WTC11 (cell line): ENCODE data around the gene CYB5D1. TPM values are rescaled to one million over a fixed set of nuclear protein-coding genes. Genes with fewer than 3 reads are reported as not detected.

Experiments used
- ATAC-seq: fragments of 200-7000 bp; cut with Tn5 transposase; 2 replicates; pipeline ENCODE4 v1.10.0; 2021; ENCODE audit warnings: mild to moderate bottlenecking, moderate library complexity
- CTCF ChIA-PET: fragments of 300-600 bp; sonication (Branson Sonifier 250); formaldehyde crosslinking; loops from one replicate; lab custom pipeline; 2021; ENCODE audit warnings: antibody characterized with exemption; lab: Charles Lee
- POLR2A ChIA-PET: fragments of 350-600 bp; sonication (Branson Sonifier 250); formaldehyde crosslinking; loops from one replicate; lab custom pipeline; 2021; ENCODE audit warnings: antibody characterized with exemption; lab: Charles Lee
- DNase-seq: peaks from one replicate; pipeline ENCODE4 v3.0.0; 2021; ENCODE audit warnings: low spot score
- H3K27ac Mint-ChIP-seq: 2 replicates; pipeline ENCODE4 v1.8.0; 2021; ENCODE audit warnings: mixed read lengths
- H3K27me3 Mint-ChIP-seq: 2 replicates; pipeline ENCODE4 v1.8.0; 2021; ENCODE audit warnings: low read depth, mild to moderate bottlenecking, moderate library complexity, mixed read lengths
- H3K36me3 Mint-ChIP-seq: 2 replicates; pipeline ENCODE4 v1.8.0; 2021; ENCODE audit warnings: mixed read lengths
- H3K4me1 Mint-ChIP-seq: 2 replicates; pipeline ENCODE4 v1.8.0; 2022; ENCODE audit warnings: mixed read lengths
- H3K4me3 Mint-ChIP-seq: 2 replicates; pipeline ENCODE4 v1.8.0; 2021; ENCODE audit warnings: mild to moderate bottlenecking, moderate library complexity, mixed read lengths
- H3K9me3 Mint-ChIP-seq: 2 replicates; pipeline ENCODE4 v1.8.0; 2021; ENCODE audit warnings: mixed read lengths
- CBFB ChIP-seq: sonication (generic); formaldehyde crosslinking; IDR thresholded peaks from 2 replicates; pipeline ENCODE4 v1.8.1; 2022; ENCODE audit warnings: mild to moderate bottlenecking, low read depth, missing genetic modification reagents
- CREB1 ChIP-seq: sonication (generic); formaldehyde crosslinking; IDR thresholded peaks from 2 replicates; pipeline ENCODE4 v1.8.0; 2023; ENCODE audit warnings: mild to moderate bottlenecking, missing genetic modification reagents
- ETV6 ChIP-seq: sonication (generic); formaldehyde crosslinking; IDR thresholded peaks from 2 replicates; pipeline ENCODE4 v1.8.1; 2022; ENCODE audit warnings: mild to moderate bottlenecking, missing genetic modification reagents
- FOXP4 ChIP-seq: sonication (generic); formaldehyde crosslinking; IDR thresholded peaks from 2 replicates; pipeline ENCODE4 v1.8.0; 2022; ENCODE audit warnings: mild to moderate bottlenecking, missing genetic modification reagents
- PRRX2 ChIP-seq: fragments of 250-450 bp; sonication (Bioruptor Pico); IDR thresholded peaks from 2 replicates; pipeline ENCODE4 v1.8.0; 2021; ENCODE audit warnings: mild to moderate bottlenecking
- SP1 ChIP-seq: sonication (generic); formaldehyde crosslinking; conservative IDR thresholded peaks from 2 replicates; pipeline ENCODE4 v1.8.1; 2022; ENCODE audit warnings: missing genetic modification reagents
- ZNF512 ChIP-seq: sonication (generic); formaldehyde crosslinking; IDR thresholded peaks from 2 replicates; pipeline ENCODE4 v1.8.1; 2022; ENCODE audit warnings: missing genetic modification reagents, borderline replicate concordance
- total RNA-seq: library from RNA; stranded (reverse); gene quantifications from 3 replicates; pipeline ENCODE4 v1.2.3, GENCODE V29; 2021
- TF ChIP-seq, protein P1 (sequence below): sonication (generic); formaldehyde crosslinking; IDR thresholded peaks from 2 replicates; pipeline ENCODE4 v1.8.0; 2022; ENCODE audit warnings: mild to moderate bottlenecking, missing genetic modification reagents
- TF ChIP-seq, protein P2 (sequence below): sonication (generic); formaldehyde crosslinking; IDR thresholded peaks from 2 replicates; pipeline ENCODE4 v1.8.1; 2023; ENCODE audit warnings: mild to moderate bottlenecking, missing genetic modification reagents
- TF ChIP-seq, protein P3 (sequence below): sonication (generic); formaldehyde crosslinking; IDR thresholded peaks from 2 replicates; pipeline ENCODE4 v1.8.0; 2023; ENCODE audit warnings: mild to moderate bottlenecking, missing genetic modification reagents

CYB5D1 gene
- total RNA-seq, 1 experiment from 2014 or later: 15.2 TPM

- TF ChIP-seq FOXP4 (CRISPR knock-in tag) (no peak), CREB1 (CRISPR knock-in tag) (no peak)
- TF ChIP-seq, all 79 proteins: peak for 0
These were observed 29.3 kb downstream of the CYB5D1 start (continued) for GRCh38 chr17:7887038-7887481.

DNA sequence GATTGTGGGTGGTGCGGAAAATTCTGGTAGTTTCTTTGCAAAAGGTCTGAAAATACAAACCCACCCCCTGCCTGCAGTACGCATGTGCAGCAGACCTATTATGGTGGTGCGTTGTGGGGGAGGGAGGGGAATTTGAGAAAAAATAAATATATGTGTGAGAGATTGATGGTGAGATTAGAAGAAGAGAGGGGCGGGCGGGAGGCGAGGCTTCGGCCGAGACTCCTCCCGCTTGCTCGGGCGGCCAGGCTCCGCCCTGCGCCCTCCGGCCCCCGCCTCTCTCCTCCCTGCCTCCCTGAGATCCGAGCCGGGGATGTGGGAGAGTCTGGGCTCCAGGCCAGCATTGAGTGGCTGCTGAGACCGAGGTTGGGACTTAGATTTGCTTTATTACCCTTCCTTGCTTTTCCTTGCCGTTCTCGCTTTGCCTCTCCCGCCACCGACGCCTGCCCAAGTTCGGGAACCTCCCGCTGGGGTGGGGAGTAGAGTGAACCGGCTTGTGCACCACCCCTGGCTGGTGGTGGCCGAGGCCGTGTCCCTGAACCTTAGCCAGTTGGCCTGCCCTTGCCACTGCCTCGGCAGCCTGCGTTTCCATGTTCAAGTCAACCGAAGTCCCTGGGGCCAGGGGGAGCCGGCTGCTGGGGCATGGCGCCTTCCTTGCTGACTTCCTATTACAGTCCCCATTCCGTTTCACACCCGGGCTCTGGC is 29.8 kb downstream of the CYB5D1 start:
- Mint-ChIP-seq H3K9me3 (no peaks in the 10 kb centered on the region), H3K4me3 (no peak overlapping the region), H3K27me3 (no peaks in the 10 kb centered on the region; the same call in 1 of the 2 replicates), H3K4me1 (peaks cover 10% of the 10 kb centered on the region), H3K36me3 (no peaks in the 10 kb centered on the region; the same call in 1 of the 2 replicates), H3K27ac (no peak overlapping the region)
- ATAC-seq: peak; percentile 87
- ChIA-PET POLR2A (no interaction called here), CTCF (interaction anchor here (1.0 to 1.5 kb wide), 2 partner anchors 159 to 170 kb away, joined by 3 to 4 read pairs; no protein-coding TSS in a partner anchor)
- peak; percentile 79 for DNase-seq
- TF ChIP-seq ETV6 (CRISPR knock-in tag): 0 out of 2 replicates have a peak, but pooled peaks have one; percentile 46
- TF ChIP-seq, protein P1, sequence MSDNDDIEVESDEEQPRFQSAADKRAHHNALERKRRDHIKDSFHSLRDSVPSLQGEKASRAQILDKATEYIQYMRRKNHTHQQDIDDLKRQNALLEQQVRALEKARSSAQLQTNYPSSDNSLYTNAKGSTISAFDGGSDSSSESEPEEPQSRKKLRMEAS (CRISPR knock-in tag): 0 out of 2 replicates have a peak, but pooled peaks have one; percentile 16
- TF ChIP-seq, protein P2, sequence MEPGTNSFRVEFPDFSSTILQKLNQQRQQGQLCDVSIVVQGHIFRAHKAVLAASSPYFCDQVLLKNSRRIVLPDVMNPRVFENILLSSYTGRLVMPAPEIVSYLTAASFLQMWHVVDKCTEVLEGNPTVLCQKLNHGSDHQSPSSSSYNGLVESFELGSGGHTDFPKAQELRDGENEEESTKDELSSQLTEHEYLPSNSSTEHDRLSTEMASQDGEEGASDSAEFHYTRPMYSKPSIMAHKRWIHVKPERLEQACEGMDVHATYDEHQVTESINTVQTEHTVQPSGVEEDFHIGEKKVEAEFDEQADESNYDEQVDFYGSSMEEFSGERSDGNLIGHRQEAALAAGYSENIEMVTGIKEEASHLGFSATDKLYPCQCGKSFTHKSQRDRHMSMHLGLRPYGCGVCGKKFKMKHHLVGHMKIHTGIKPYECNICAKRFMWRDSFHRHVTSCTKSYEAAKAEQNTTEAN (CRISPR knock-in tag): no peak
- TF ChIP-seq, protein P3, sequence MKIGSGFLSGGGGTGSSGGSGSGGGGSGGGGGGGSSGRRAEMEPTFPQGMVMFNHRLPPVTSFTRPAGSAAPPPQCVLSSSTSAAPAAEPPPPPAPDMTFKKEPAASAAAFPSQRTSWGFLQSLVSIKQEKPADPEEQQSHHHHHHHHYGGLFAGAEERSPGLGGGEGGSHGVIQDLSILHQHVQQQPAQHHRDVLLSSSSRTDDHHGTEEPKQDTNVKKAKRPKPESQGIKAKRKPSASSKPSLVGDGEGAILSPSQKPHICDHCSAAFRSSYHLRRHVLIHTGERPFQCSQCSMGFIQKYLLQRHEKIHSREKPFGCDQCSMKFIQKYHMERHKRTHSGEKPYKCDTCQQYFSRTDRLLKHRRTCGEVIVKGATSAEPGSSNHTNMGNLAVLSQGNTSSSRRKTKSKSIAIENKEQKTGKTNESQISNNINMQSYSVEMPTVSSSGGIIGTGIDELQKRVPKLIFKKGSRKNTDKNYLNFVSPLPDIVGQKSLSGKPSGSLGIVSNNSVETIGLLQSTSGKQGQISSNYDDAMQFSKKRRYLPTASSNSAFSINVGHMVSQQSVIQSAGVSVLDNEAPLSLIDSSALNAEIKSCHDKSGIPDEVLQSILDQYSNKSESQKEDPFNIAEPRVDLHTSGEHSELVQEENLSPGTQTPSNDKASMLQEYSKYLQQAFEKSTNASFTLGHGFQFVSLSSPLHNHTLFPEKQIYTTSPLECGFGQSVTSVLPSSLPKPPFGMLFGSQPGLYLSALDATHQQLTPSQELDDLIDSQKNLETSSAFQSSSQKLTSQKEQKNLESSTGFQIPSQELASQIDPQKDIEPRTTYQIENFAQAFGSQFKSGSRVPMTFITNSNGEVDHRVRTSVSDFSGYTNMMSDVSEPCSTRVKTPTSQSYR (CRISPR knock-in tag): 0 out of 2 replicates have a peak, but pooled peaks have one; percentile 21
- TF ChIP-seq SP1 (CRISPR knock-in tag): peak; percentile 51; the same call in 1 of the 2 replicates
- TF ChIP-seq CBFB (CRISPR knock-in tag): no peak
- no peak for TF ChIP-seq ZNF512 (CRISPR knock-in tag)

DNA sequence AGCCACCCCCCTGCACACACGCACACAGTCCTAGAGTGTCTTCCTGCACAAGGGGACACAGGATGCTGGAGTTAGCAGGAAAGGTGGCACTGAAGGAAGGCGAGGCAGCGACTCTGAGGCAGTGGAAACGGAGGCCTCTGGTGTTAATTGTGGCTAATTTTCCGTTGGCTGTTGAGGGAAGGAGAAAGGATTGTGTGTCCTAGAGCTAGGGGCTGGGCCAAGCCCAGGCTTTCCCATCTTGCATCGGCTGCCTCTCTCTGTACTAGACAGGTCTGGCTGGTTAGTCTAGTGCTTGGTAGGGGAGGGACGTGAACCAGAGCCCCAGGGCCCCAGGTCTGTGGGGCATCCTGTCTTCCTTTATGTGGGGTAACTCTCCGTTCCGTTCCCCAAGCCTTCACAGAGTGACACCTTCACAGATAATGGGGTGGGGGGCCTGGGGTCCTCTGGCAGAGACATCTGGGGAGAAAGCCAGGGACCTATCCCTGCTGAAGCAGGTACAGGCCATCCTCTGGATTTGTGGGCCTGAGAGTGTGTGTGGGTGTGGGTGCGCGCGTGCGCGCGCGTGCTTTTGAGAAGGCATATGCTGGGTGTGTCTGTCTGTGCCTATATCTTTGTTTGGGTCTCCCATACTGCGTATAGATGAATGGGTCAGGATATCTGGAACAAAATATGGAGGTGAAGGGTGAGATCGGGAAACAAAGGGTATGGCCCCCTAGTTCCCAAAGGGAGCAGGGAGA is 30.5 kb downstream of the CYB5D1 start, which contains the start of gene CHD3:
CHD3 (plus strand) TSS at position 606 of the 737 bp plus-strand sequence. CDS start 212 bp downstream, outside the sequence.
- peak; percentile 5; the same call in 1 of the 2 replicates for ATAC-seq
- H3K36me3 Mint-ChIP-seq: no peaks in the 10 kb centered on the region; the same call in 1 of the 2 replicates
- TF ChIP-seq, protein P1 (CRISPR knock-in tag): 0 out of 2 replicates have a peak, but pooled peaks have one; percentile 2
- TF ChIP-seq PRRX2 (CRISPR knock-in tag): no peak
- TF ChIP-seq, all 79 proteins: peak for 1
- H3K4me1 Mint-ChIP-seq: peaks cover 10% of the 10 kb centered on the region
- no peaks in the 10 kb centered on the region for H3K9me3 Mint-ChIP-seq
- no peak for DNase-seq
- no peak within 1 kb of the TSS for H3K27ac Mint-ChIP-seq
- ChIA-PET CTCF (interaction anchor here (1.0 to 1.5 kb wide), 3 partner anchors 31 to 170 kb away, joined by 3 to 4 read pairs (median 3); partner anchors contain the start of gene NAA38), POLR2A (interaction anchor here (0.5 kb wide), 1 partner anchor 24 kb away, joined by 4 read pairs; no protein-coding TSS in a partner anchor)
- H3K4me3 Mint-ChIP-seq: no peak within 1 kb of the TSS
- no peaks in the 10 kb centered on the region; the same call in 1 of the 2 replicates for H3K27me3 Mint-ChIP-seq
